ENCODE results near the gene TM4SF1.
A peak's percentile ranks its signal among the peaks of the same experiment; 100 is the strongest.

Gene TM4SF1

GRCh38 chr3:149395107-149396089, 17.9 kb upstream of the TM4SF1 start:
- Histone ChIP-seq H2AFZ (ENCODE audit: low read length, unreplicated experiment) (peak overlapping the region; percentile 52), H3K27me3 (ENCODE audit: insufficient read depth, low read length) (no peaks in the 10 kb centered on the region), H3K79me2 (ENCODE audit: control insufficient read depth, insufficient read depth, low read length, unreplicated experiment) (no peaks in the 10 kb centered on the region), H3K36me3 (ENCODE audit: insufficient read depth, low read length) (no peaks in the 10 kb centered on the region; the same call in 1 of the 2 replicates), H3K27ac (ENCODE audit: low read depth, low read length) (peak overlapping the region; percentile 90), H3K4me3 (ENCODE audit: low read depth, low read length) (no peak overlapping the region; the same call in 1 of the 2 replicates), H3K4me1 (ENCODE audit: control insufficient read depth, insufficient read depth, low read length, unreplicated experiment) (peaks cover 40% of the 10 kb centered on the region)

DNA sequence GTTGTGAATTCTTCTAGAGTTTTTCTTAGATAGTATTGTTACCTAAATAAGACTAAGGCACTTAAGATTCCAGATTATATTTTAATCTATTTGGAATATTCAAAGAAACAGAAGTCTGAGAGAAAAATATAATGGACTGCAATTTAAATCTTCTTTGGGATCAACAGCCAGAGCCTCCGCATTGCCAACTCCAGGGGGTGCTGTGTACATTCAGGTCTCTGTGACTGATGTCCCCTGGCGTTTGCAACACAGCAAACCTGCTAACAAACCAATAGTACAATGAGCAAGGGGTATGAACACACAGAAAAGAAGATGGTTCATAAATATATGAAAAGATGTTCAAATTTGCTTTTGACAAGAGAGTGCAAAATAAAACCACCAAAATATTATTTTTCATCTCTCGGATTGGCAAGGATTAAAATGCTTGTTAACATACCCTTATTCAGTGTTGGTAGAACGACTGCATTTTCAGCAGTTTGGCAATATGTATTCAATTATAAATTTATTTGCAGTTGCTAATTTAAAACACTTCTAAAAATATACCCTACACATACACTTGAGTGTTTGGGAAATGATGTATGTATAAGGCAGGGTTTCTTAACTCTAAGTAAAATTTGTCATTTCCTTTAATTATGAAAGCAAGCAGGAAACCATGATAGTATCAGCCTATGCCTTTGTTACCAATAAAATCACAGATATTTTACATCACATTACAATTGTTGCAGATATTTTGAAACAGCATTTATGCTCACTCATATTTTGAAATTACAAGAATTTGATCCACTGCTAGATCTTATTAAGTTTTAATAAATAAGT, 16.1 kb upstream of the TM4SF1 start:
- peak overlapping the region; percentile 50 for H3K27ac ChIP-seq (ENCODE audit: low read depth, low read length)
- H3K4me3 ChIP-seq (ENCODE audit: low read depth, low read length): no peak overlapping the region
- H3K36me3 ChIP-seq (ENCODE audit: insufficient read depth, low read length): peaks cover 6% of the 10 kb centered on the region; the same call in 1 of the 2 replicates
- no peak overlapping the region for H2AFZ ChIP-seq (ENCODE audit: low read length, unreplicated experiment)
- no peaks in the 10 kb centered on the region for H3K79me2 ChIP-seq (ENCODE audit: control insufficient read depth, insufficient read depth, low read length, unreplicated experiment)
- peaks cover 43% of the 10 kb centered on the region for H3K4me1 ChIP-seq (ENCODE audit: control insufficient read depth, insufficient read depth, low read length, unreplicated experiment)
- H3K27me3 ChIP-seq (ENCODE audit: insufficient read depth, low read length): no peaks in the 10 kb centered on the region

- H3K27me3 ChIP-seq (ENCODE audit: insufficient read depth, low read length): no peaks in the 10 kb centered on the region
- H3K4me3 ChIP-seq (ENCODE audit: low read depth, low read length): no peak overlapping the region
- no peak overlapping the region for H2AFZ ChIP-seq (ENCODE audit: low read length, unreplicated experiment)
- peaks cover 58% of the 10 kb centered on the region for H3K4me1 ChIP-seq (ENCODE audit: control insufficient read depth, insufficient read depth, low read length, unreplicated experiment)
- H3K79me2 ChIP-seq (ENCODE audit: control insufficient read depth, insufficient read depth, low read length, unreplicated experiment): no peaks in the 10 kb centered on the region
- H3K36me3 ChIP-seq (ENCODE audit: insufficient read depth, low read length): peaks cover 8% of the 10 kb centered on the region; the same call in 1 of the 2 replicates
- no peak overlapping the region for H3K27ac ChIP-seq (ENCODE audit: low read depth, low read length)
These were observed 14.5 kb upstream of the TM4SF1 start for GRCh38 chr3:149391960-149392359.

GRCh38 chr3:149390772-149391212, 13.3 kb upstream of the TM4SF1 start:
- H3K4me1 ChIP-seq (ENCODE audit: control insufficient read depth, insufficient read depth, low read length, unreplicated experiment): peaks cover 62% of the 10 kb centered on the region
- H2AFZ ChIP-seq (ENCODE audit: low read length, unreplicated experiment): no peak overlapping the region
- H3K79me2 ChIP-seq (ENCODE audit: control insufficient read depth, insufficient read depth, low read length, unreplicated experiment): no peaks in the 10 kb centered on the region
- H3K27ac ChIP-seq (ENCODE audit: low read depth, low read length): peak overlapping the region; percentile 54
- peaks cover 8% of the 10 kb centered on the region; the same call in 1 of the 2 replicates for H3K36me3 ChIP-seq (ENCODE audit: insufficient read depth, low read length)
- H3K4me3 ChIP-seq (ENCODE audit: low read depth, low read length): no peak overlapping the region
- no peaks in the 10 kb centered on the region for H3K27me3 ChIP-seq (ENCODE audit: insufficient read depth, low read length)

DNA sequence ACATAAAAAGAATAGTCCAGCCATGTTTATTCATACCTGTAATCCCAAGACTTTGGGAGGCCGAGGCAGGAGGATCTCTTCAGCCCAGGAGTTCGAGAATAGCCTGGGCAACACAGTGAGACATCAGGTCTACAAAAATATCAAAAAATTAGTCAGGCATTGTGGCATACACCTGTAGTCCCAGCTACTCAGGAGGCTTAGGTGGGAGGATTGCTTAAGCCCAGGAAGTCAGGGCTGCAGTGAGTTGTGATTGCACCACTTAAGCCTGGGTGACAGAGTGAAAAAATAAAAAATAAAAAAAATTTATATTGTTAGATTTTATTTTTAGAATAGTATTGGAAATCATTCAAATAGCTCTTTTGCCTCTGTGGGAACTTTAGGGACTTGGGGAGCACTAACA, 12.8 kb upstream of the TM4SF1 start:
- H3K27me3 ChIP-seq (ENCODE audit: insufficient read depth, low read length): no peaks in the 10 kb centered on the region
- peaks cover 63% of the 10 kb centered on the region for H3K4me1 ChIP-seq (ENCODE audit: control insufficient read depth, insufficient read depth, low read length, unreplicated experiment)
- peaks cover 8% of the 10 kb centered on the region; the same call in 1 of the 2 replicates for H3K36me3 ChIP-seq (ENCODE audit: insufficient read depth, low read length)
- H2AFZ ChIP-seq (ENCODE audit: low read length, unreplicated experiment): no peak overlapping the region
- peak overlapping the region; percentile 54 for H3K27ac ChIP-seq (ENCODE audit: low read depth, low read length)
- no peaks in the 10 kb centered on the region for H3K79me2 ChIP-seq (ENCODE audit: control insufficient read depth, insufficient read depth, low read length, unreplicated experiment)
- H3K4me3 ChIP-seq (ENCODE audit: low read depth, low read length): no peak overlapping the region

- Histone ChIP-seq H3K27ac (ENCODE audit: low read depth, low read length) (peak overlapping the region; percentile 99), H3K36me3 (ENCODE audit: insufficient read depth, low read length) (peaks cover 8% of the 10 kb centered on the region; the same call in 1 of the 2 replicates), H3K79me2 (ENCODE audit: control insufficient read depth, insufficient read depth, low read length, unreplicated experiment) (no peaks in the 10 kb centered on the region), H3K27me3 (ENCODE audit: insufficient read depth, low read length) (no peaks in the 10 kb centered on the region), H3K4me3 (ENCODE audit: low read depth, low read length) (no peak overlapping the region), H3K4me1 (ENCODE audit: control insufficient read depth, insufficient read depth, low read length, unreplicated experiment) (peaks cover 63% of the 10 kb centered on the region), H2AFZ (ENCODE audit: low read length, unreplicated experiment) (no peak overlapping the region)
These were observed 11.3 kb upstream of the TM4SF1 start for GRCh38 chr3:149388531-149389417.

DNA sequence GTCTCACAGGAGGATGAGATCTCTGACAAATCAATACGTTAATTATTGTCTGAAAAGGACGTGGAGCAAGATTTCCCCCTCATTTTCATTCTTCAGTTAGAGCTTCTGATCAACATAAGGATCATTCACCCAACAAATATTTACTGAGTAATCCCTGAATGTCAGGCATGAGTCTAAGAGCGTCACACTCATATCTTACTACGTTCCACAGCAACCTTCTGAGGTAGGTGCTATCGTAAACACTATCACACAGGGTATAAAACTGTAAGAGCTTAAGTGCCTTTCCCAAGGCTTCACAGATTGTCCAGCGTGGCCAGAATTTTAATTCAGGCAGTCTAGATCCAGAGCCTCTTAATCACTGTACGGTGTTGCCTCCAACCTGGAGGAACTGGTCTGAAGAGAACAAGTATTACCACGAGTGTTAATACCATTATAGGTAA, 10.6 kb upstream of the TM4SF1 start:
- peak overlapping the region; percentile 99 for H3K27ac ChIP-seq (ENCODE audit: low read depth, low read length)
- no peaks in the 10 kb centered on the region for H3K27me3 ChIP-seq (ENCODE audit: insufficient read depth, low read length)
- peak overlapping the region; percentile 41; the same call in 1 of the 2 replicates for H3K4me3 ChIP-seq (ENCODE audit: low read depth, low read length)
- no peak overlapping the region for H2AFZ ChIP-seq (ENCODE audit: low read length, unreplicated experiment)
- peaks cover 56% of the 10 kb centered on the region for H3K4me1 ChIP-seq (ENCODE audit: control insufficient read depth, insufficient read depth, low read length, unreplicated experiment)
- no peaks in the 10 kb centered on the region for H3K79me2 ChIP-seq (ENCODE audit: control insufficient read depth, insufficient read depth, low read length, unreplicated experiment)
- peaks cover 8% of the 10 kb centered on the region; the same call in 1 of the 2 replicates for H3K36me3 ChIP-seq (ENCODE audit: insufficient read depth, low read length)

DNA sequence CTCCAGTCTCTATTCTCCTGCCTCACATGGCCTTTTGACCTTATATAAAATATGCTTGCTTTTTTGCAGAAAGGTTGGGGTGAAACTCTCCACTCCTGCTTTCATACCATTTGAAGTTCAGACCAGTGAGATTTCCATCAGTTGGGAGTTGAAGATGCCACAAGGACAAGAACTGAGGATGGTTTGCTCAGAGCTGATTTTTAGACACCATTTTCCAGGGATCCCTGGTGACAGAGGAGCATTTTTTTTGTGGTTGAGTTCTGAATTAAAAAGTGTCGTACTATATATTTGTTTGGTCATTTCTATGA, 8.8 kb upstream of the TM4SF1 start:
- Histone ChIP-seq H3K79me2 (ENCODE audit: control insufficient read depth, insufficient read depth, low read length, unreplicated experiment) (no peaks in the 10 kb centered on the region), H3K4me1 (ENCODE audit: control insufficient read depth, insufficient read depth, low read length, unreplicated experiment) (peaks cover 72% of the 10 kb centered on the region), H3K27ac (ENCODE audit: low read depth, low read length) (peak overlapping the region; percentile 99), H3K27me3 (ENCODE audit: insufficient read depth, low read length) (no peaks in the 10 kb centered on the region), H2AFZ (ENCODE audit: low read length, unreplicated experiment) (peak overlapping the region; percentile 3), H3K4me3 (ENCODE audit: low read depth, low read length) (peak overlapping the region; percentile 53), H3K36me3 (ENCODE audit: insufficient read depth, low read length) (peaks cover 8% of the 10 kb centered on the region; the same call in 1 of the 2 replicates)

- Histone ChIP-seq H3K79me2 (ENCODE audit: control insufficient read depth, insufficient read depth, low read length, unreplicated experiment) (no peaks in the 10 kb centered on the region), H3K4me1 (ENCODE audit: control insufficient read depth, insufficient read depth, low read length, unreplicated experiment) (peaks cover 68% of the 10 kb centered on the region), H2AFZ (ENCODE audit: low read length, unreplicated experiment) (peak overlapping the region; percentile 3), H3K36me3 (ENCODE audit: insufficient read depth, low read length) (peaks cover 8% of the 10 kb centered on the region; the same call in 1 of the 2 replicates), H3K27me3 (ENCODE audit: insufficient read depth, low read length) (no peaks in the 10 kb centered on the region), H3K27ac (ENCODE audit: low read depth, low read length) (peak overlapping the region; percentile 99), H3K4me3 (ENCODE audit: low read depth, low read length) (peak overlapping the region; percentile 53)
These were observed 8.3 kb upstream of the TM4SF1 start for GRCh38 chr3:149385617-149386298.

Measured in ACC112 (cell line).